ENCODE data around the gene ATP2B2. TPM values are rescaled to one million over a fixed set of nuclear protein-coding genes. Genes with fewer than 3 reads are reported as not detected.

The ATP2B2 gene
- total and polyA plus RNA-seq, 2 donors (not counting 1 experiment from before 2014, with no cell fraction given) = not detected

DNA sequence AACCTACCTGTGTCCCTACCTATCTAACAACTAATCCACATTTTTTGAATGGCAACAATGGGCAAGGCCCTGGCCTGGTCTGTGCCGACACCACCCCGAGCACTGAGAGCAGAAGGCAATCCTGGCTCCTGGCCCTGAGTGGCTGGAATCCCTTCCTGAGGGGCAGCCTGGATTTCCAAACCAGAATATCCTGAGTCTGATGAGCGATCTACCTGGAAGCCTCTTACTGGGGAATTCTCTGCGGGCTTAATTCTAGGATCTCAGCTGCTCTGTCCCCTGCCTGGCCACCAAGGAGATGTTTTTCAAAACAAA is 22.1 kb downstream of the ATP2B2 start:
- Mint-ChIP-seq H3K27me3 (no peaks in the 10 kb centered on the region), H3K4me3 (no peak overlapping the region), H3K27ac (no peak overlapping the region), H3K9me3 (ENCODE audit: insufficient read depth) (peaks cover 10% of the 10 kb centered on the region), H3K4me1 (no peaks in the 10 kb centered on the region)
- Histone ChIP-seq H3K9ac (ENCODE audit: low read length) (no peak overlapping the region), H3K79me2 (ENCODE audit: control insufficient read depth, insufficient read depth, low read length) (no peaks in the 10 kb centered on the region), H3K4me1 (ENCODE audit: control insufficient read depth in 2 of 2, insufficient read depth in 2 of 2, low read length in 2 of 2) (no peaks in the 10 kb centered on the region), H2AFZ (ENCODE audit: insufficient read depth, low read depth, low read length, poor library complexity, severe bottlenecking) (no peak overlapping the region), H3K27ac (ENCODE audit: low read length in 2 of 2) (no peak overlapping the region), H3K36me3 (replicated peaks in 1 of 2; ENCODE audit: control extremely low read depth in 1 of 2, control insufficient read depth in 1 of 2, extremely low read depth in 1 of 2, insufficient read depth in 2 of 2, low read length in 1 of 2) (no peaks in the 10 kb centered on the region), H3K27me3 (replicated peaks in 1 of 4; ENCODE audit: control extremely low read depth in 1 of 4, control insufficient read depth in 3 of 4, insufficient read depth in 4 of 4, low read length in 3 of 4) (no peaks in the 10 kb centered on the region), H3K4me3 (ENCODE audit: control extremely low read depth in 1 of 5, extremely low read depth in 1 of 5, insufficient read depth in 1 of 5, low read depth in 2 of 5, low read length in 4 of 5) (no peak overlapping the region), H3K9me3 (ENCODE audit: control extremely low read depth in 1 of 3, control insufficient read depth in 2 of 3, insufficient read depth in 1 of 3, low read length in 2 of 3) (peaks cover 0 to 12% (median 9%) of the 10 kb centered on the region in 3 donors), H3K4me2 (replicated peaks; ENCODE audit: low read depth, low read length, poor library complexity, severe bottlenecking) (no peak overlapping the region), H4K20me1 (ENCODE audit: control insufficient read depth, insufficient read depth, low read length, poor library complexity, severe bottlenecking) (no peaks in the 10 kb centered on the region)
- intact Hi-C loops (cut with micrococcal nuclease) = no loop called here
- DNase-seq = no peak
- ATAC-seq (ENCODE audit: low read depth) = no peak
- POLR2A ChIA-PET = no interaction called here
- TF ChIP-seq, protein P1, sequence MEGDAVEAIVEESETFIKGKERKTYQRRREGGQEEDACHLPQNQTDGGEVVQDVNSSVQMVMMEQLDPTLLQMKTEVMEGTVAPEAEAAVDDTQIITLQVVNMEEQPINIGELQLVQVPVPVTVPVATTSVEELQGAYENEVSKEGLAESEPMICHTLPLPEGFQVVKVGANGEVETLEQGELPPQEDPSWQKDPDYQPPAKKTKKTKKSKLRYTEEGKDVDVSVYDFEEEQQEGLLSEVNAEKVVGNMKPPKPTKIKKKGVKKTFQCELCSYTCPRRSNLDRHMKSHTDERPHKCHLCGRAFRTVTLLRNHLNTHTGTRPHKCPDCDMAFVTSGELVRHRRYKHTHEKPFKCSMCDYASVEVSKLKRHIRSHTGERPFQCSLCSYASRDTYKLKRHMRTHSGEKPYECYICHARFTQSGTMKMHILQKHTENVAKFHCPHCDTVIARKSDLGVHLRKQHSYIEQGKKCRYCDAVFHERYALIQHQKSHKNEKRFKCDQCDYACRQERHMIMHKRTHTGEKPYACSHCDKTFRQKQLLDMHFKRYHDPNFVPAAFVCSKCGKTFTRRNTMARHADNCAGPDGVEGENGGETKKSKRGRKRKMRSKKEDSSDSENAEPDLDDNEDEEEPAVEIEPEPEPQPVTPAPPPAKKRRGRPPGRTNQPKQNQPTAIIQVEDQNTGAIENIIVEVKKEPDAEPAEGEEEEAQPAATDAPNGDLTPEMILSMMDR (IDR thresholded peaks at IDR 0.05) = no peak
- TF ChIP-seq EZH2 (IDR thresholded peaks at IDR 0.05; ENCODE audit: borderline replicate concordance, insufficient read depth, low read depth, low read length, poor library complexity, severe bottlenecking) = no peak
- CTCF ChIA-PET = no interaction called here
- WGBS (ENCODE audit: insufficient coverage) = 89% methylated on average over 3 of the region's 4 CpGs

DNA sequence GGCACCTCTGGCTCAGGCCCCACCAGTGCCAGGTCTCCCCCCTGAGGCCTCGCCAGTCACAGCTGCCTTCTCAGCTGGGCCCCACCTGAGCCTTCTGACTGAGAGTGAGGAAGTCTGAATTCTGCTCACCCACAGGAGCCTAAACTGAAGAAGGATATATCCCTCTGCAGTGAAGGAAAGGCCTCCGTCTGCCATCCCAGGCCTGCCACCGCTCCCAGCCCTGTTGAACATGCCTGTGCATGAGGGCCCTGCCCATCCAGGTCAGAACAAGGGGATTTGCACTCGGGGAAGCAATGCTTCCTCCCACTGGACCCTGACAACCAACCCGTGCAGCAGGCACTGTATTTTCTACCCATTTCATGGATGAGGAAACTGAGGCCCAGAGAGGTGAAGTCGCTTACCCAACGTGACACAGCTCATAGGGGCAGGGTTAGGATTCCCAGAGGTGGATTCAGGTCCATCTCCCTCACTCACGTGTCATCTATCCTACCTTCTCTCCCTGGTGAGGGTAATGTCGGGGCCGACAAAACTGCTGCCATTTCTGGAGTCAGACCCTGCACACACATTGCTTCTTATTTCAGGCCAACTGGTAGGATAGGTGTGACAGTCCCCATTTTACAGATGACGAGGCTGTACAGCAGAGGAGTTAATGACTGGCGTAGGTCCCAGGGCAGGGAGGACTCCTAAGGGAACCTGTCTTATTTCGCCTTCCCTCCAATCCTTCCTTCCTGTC is 22.6 kb downstream of the ATP2B2 start:
- Histone ChIP-seq H3K9me3 (ENCODE audit: control extremely low read depth in 1 of 3, control insufficient read depth in 2 of 3, insufficient read depth in 1 of 3, low read length in 2 of 3) (peaks cover 1 to 14% (median 10%) of the 10 kb centered on the region in 3 donors), H3K36me3 (replicated peaks in 1 of 2; ENCODE audit: control extremely low read depth in 1 of 2, control insufficient read depth in 1 of 2, extremely low read depth in 1 of 2, insufficient read depth in 2 of 2, low read length in 1 of 2) (no peaks in the 10 kb centered on the region), H3K4me3 (ENCODE audit: control extremely low read depth in 1 of 5, extremely low read depth in 1 of 5, insufficient read depth in 1 of 5, low read depth in 2 of 5, low read length in 4 of 5) (no peak overlapping the region), H2AFZ (ENCODE audit: insufficient read depth, low read depth, low read length, poor library complexity, severe bottlenecking) (no peak overlapping the region), H3K4me2 (replicated peaks; ENCODE audit: low read depth, low read length, poor library complexity, severe bottlenecking) (no peak overlapping the region), H3K27me3 (replicated peaks in 1 of 4; ENCODE audit: control extremely low read depth in 1 of 4, control insufficient read depth in 3 of 4, insufficient read depth in 4 of 4, low read length in 3 of 4) (no peaks in the 10 kb centered on the region), H3K4me1 (ENCODE audit: control insufficient read depth in 2 of 2, insufficient read depth in 2 of 2, low read length in 2 of 2) (no peaks in the 10 kb centered on the region), H3K27ac (ENCODE audit: low read length in 2 of 2) (no peak overlapping the region), H3K79me2 (ENCODE audit: control insufficient read depth, insufficient read depth, low read length) (no peaks in the 10 kb centered on the region), H4K20me1 (ENCODE audit: control insufficient read depth, insufficient read depth, low read length, poor library complexity, severe bottlenecking) (no peaks in the 10 kb centered on the region), H3K9ac (ENCODE audit: low read length) (no peak overlapping the region)
- ChIA-PET CTCF (no interaction called here), POLR2A (no interaction called here)
- Mint-ChIP-seq H3K27ac (no peak overlapping the region), H3K27me3 (no peaks in the 10 kb centered on the region), H3K4me3 (no peak overlapping the region), H3K4me1 (no peaks in the 10 kb centered on the region), H3K9me3 (ENCODE audit: insufficient read depth) (peaks cover 11% of the 10 kb centered on the region)
- DNase-seq = no peak
- no peak for ATAC-seq (ENCODE audit: low read depth)
- 83% methylated on average over 8 of the region's 13 CpGs for WGBS (ENCODE audit: insufficient coverage)
- intact Hi-C loops (cut with micrococcal nuclease) = no loop called here
- TF ChIP-seq EZH2 (IDR thresholded peaks at IDR 0.05; ENCODE audit: borderline replicate concordance, insufficient read depth, low read depth, low read length, poor library complexity, severe bottlenecking) = no peak
- TF ChIP-seq, protein P1 (IDR thresholded peaks at IDR 0.05) = no peak

Measured in B cell (primary cell).